PC-3 (cell line): ENCODE data around the gene COL27A1. TPM values are rescaled to one million over a fixed set of nuclear protein-coding genes. Genes with fewer than 3 reads are reported as not detected.

ENCODE experiments used
- ATAC-seq: fragments of 200-7000 bp; cut with Tn5 transposase; 2 replicates; pipeline ENCODE4 v1.9.1; 2020; ENCODE audit warnings: mild to moderate bottlenecking, moderate library complexity
- BruUV-seq: library from RNA; stranded (reverse); fragments of 400-500 nt; replicated peaks from 2 replicates; lab custom pipeline; 2021; lab: Mats Ljungman, UMichigan
- CTCF ChIA-PET: fragments of 300-600 bp; sonication (Branson Sonifier 250); formaldehyde crosslinking; loops from one replicate; lab custom pipeline; 2022; ENCODE audit warnings: antibody characterized with exemption; lab: Charles Lee
- POLR2A ChIA-PET: fragments of 300-600 bp; sonication (Branson Sonifier 250); formaldehyde crosslinking; loops from one replicate; lab custom pipeline; 2022; ENCODE audit warnings: antibody characterized with exemption; ENCODE audit not compliant: unreplicated experiment; lab: Charles Lee
- DNase-seq: peaks from one replicate; pipeline ENCODE4 v3.0.0-alpha.2; 2015
- H2AFZ ChIP-seq: fragments of 300-600 bp; sonication (generic); 2 replicates; pipeline ENCODE4 v1.6.0; 2016; ENCODE audit warnings: antibody characterized with exemption, low read length
- H3F3A ChIP-seq: fragments of 300-600 bp; sonication (generic); one replicate; pipeline ENCODE4 v1.6.0; 2017; ENCODE audit warnings: antibody characterized with exemption, low read length, control low read depth, mild to moderate bottlenecking; ENCODE audit not compliant: unreplicated experiment
- H3K27ac ChIP-seq: fragments of 300-600 bp; sonication (generic); 2 replicates; pipeline ENCODE4 v1.5.1; 2016; ENCODE audit warnings: mild to moderate bottlenecking, low read length
- H3K27me3 ChIP-seq: fragments of 300-600 bp; sonication (generic); 2 replicates; pipeline ENCODE4 v1.6.1; 2016; ENCODE audit warnings: low read length, mixed read lengths
- H3K36me3 ChIP-seq: fragments of 300-600 bp; sonication (generic); 2 replicates; pipeline ENCODE4 v1.6.1; 2016; ENCODE audit warnings: low read depth, mixed run types, low read length, mixed read lengths
- H3K4me1 ChIP-seq: fragments of 300-600 bp; sonication (generic); 2 replicates; pipeline ENCODE4 v1.5.1; 2016; ENCODE audit warnings: low read length; ENCODE audit not compliant: insufficient read depth
- H3K4me2 ChIP-seq: fragments of 300-600 bp; sonication (generic); 2 replicates; pipeline ENCODE4 v1.6.0; 2016; ENCODE audit warnings: low read length
- H3K4me3 ChIP-seq: fragments of 300-600 bp; sonication (generic); 2 replicates; pipeline ENCODE4 v1.5.1; 2016; ENCODE audit warnings: mild to moderate bottlenecking, low read length, mixed read lengths
- H3K79me2 ChIP-seq: fragments of 300-600 bp; sonication (generic); 2 replicates; pipeline ENCODE4 v1.6.1; 2017; ENCODE audit warnings: low read length, mixed read lengths
- H3K9ac ChIP-seq: fragments of 300-600 bp; sonication (generic); 2 replicates; pipeline ENCODE4 v1.6.0; 2016; ENCODE audit warnings: mild to moderate bottlenecking, low read length
- H3K9me2 ChIP-seq: fragments of 300-600 bp; sonication (generic); replicated peaks from 2 replicates; pipeline ENCODE4 v1.6.1; 2016; ENCODE audit warnings: mixed run types, low read length, mixed read lengths
- H3K9me3 ChIP-seq: fragments of 300-600 bp; sonication (generic); 2 replicates; pipeline ENCODE4 v1.6.1; 2016; ENCODE audit warnings: low read length, mixed read lengths
- H4K20me1 ChIP-seq: fragments of 300-600 bp; sonication (generic); 2 replicates; pipeline ENCODE4 v1.6.1; 2016; ENCODE audit warnings: low read length, mixed read lengths
- CTCF ChIP-seq: fragments of 300-600 bp; sonication (generic); conservative IDR thresholded peaks from 2 replicates; pipeline ENCODE4 v1.5.1; 2017; ENCODE audit warnings: antibody characterized with exemption, low read depth, mild to moderate bottlenecking, low read length
- EZH2 ChIP-seq: fragments of 300-600 bp; sonication (generic); IDR thresholded peaks from one replicate; pipeline ENCODE4 v1.6.1; 2017; ENCODE audit warnings: antibody characterized with exemption, mild to moderate bottlenecking, low read length; ENCODE audit not compliant: unreplicated experiment
- EZH2phosphoT487 ChIP-seq: fragments of 300-600 bp; sonication (generic); IDR thresholded peaks from 2 replicates; pipeline ENCODE4 v1.6.1; 2018; ENCODE audit warnings: mild to moderate bottlenecking, antibody characterized with exemption, low read length, borderline replicate concordance
- intact Hi-C: fragments of 100-400 bp; cut with micrococcal nuclease; formaldehyde crosslinking; loops from 2 replicates; pipeline ENCODE4 v1.9.0; 2023
- total RNA-seq: library from RNA; depleted of rRNA; stranded (reverse); fragments of >200 nt; gene quantifications from 2 replicates; pipeline ENCODE4 v1.2.3, GENCODE V29; 2014

COL27A1 gene
- total RNA-seq, 1 experiment from 2014 or later, result 4.3 TPM

GRCh38 chr9:114289571-114290481 is 134.5 kb downstream of the COL27A1 start:
- ChIA-PET POLR2A (no interaction called here), CTCF (interaction anchor here (1.6 kb wide), 1 partner anchor 207 kb away, joined by 5 read pairs; no protein-coding TSS in a partner anchor)
- Histone ChIP-seq H3K4me3 (no peak overlapping the region), H3K4me1 (peaks cover 9% of the 10 kb centered on the region), H3K27ac (no peak overlapping the region), H3K4me2 (no peak overlapping the region), H3K36me3 (peaks cover 2% of the 10 kb centered on the region; the same call in 1 of the 2 replicates), H3K9ac (no peak overlapping the region), H3K27me3 (no peaks in the 10 kb centered on the region), H4K20me1 (no peaks in the 10 kb centered on the region), H3F3A (no peaks in the 10 kb centered on the region), H3K79me2 (no peaks in the 10 kb centered on the region), H3K9me2 (no peaks in the 10 kb centered on the region), H2AFZ (no peak overlapping the region), H3K9me3 (no peaks in the 10 kb centered on the region)
- intact Hi-C loops, result no loop called here
- ATAC-seq (no peak), DNase-seq (no peak)
- TF ChIP-seq CTCF (no peak), EZH2 (no peak), EZH2phosphoT487 (no peak)
- BruUV-seq, result no TSS peak

GRCh38 chr9:114290561-114290986 is 135.2 kb downstream of the COL27A1 start:
- H3K4me2 ChIP-seq, result no peak overlapping the region
- H4K20me1 ChIP-seq, result no peaks in the 10 kb centered on the region
- H3K4me1 ChIP-seq, result peaks cover 3% of the 10 kb centered on the region
- H3K36me3 ChIP-seq, result peaks cover 6% of the 10 kb centered on the region; the same call in 1 of the 2 replicates
- TF ChIP-seq EZH2, result no peak
- TF ChIP-seq CTCF, result no peak
- no peak for TF ChIP-seq EZH2phosphoT487
- intact Hi-C loops, result no loop called here
- H2AFZ ChIP-seq, result no peak overlapping the region
- ChIA-PET CTCF (interaction anchor here (0.5 to 1.6 kb wide), 4 partner anchors 24 to 208 kb away, joined by 3 to 7 read pairs (median 6); no protein-coding TSS in a partner anchor), POLR2A (no interaction called here)
- no TSS peak for BruUV-seq
- H3K9me3 ChIP-seq, result no peaks in the 10 kb centered on the region
- DNase-seq (no peak), ATAC-seq (peak; percentile 15; the same call in 1 of the 2 replicates)
- no peak overlapping the region for H3K4me3 ChIP-seq
- H3K27me3 ChIP-seq, result no peaks in the 10 kb centered on the region
- H3F3A ChIP-seq, result no peaks in the 10 kb centered on the region
- no peak overlapping the region for H3K27ac ChIP-seq
- no peaks in the 10 kb centered on the region for H3K79me2 ChIP-seq
- no peaks in the 10 kb centered on the region for H3K9me2 ChIP-seq
- H3K9ac ChIP-seq, result no peak overlapping the region
